Measurements from ENCODE around the gene MRPL23.

MRPL23 gene

DNA sequence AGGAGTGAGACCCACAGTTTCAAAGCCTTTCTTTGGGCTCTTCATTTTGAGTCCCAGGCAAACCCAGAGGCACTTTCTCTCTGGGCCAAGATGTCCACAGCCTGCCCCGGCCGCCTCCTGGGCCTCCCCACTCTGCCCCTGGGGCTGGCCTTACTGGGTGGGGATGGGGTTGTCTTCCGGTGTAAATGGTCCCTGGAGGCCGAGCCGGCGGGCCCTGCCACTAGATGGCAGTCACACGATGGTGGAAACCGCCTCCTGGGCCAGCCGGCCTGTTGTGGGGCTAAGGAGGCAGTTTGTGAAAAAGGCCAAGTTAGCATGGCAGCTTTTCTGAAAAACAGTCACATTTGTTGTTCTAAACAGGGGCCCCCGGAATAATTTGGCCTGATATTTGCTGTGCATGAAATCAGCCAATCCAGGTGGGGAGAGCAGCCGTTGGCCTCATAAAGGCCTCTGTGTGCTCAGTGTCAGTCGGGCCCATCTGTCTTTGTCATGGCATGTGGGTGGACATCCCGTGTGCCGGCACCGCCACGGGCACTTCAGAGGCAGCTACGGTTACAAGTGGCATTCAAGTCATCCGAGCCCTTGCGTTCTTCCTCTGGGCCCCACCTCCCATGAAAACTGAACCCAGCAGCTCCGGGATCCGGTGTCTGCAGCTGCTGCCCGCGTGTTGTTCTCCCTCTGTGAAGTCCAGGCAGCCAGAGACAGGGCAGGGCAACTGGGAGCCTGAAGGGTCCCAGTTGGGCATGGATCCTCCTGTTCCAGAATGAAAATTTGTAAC lies 6.5 kb downstream of the MRPL23 start:
- no peak for DNase-seq (ENCODE audit: low read depth)

DNA sequence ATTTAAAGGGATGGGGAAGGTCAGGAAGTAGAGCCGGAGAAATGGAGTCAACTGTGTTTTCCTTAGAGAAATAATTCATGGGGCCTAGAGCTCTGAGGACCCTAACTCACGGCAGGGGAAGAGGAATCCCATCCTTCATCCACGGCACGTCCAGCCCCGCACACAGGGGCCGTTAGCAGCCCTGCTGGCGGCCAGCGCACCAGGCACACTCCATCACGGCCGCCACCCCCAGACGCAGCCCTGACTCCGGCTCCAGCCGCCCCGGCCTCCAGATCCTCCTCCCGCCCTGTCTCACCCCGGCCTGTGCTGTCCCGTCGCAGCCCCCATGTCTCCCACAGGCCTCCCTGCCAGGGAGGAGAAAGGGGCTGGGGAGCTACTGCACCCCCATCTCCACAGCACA lies 11.2 kb downstream of the MRPL23 start:
- no peak for DNase-seq (ENCODE audit: low read depth)

DNA sequence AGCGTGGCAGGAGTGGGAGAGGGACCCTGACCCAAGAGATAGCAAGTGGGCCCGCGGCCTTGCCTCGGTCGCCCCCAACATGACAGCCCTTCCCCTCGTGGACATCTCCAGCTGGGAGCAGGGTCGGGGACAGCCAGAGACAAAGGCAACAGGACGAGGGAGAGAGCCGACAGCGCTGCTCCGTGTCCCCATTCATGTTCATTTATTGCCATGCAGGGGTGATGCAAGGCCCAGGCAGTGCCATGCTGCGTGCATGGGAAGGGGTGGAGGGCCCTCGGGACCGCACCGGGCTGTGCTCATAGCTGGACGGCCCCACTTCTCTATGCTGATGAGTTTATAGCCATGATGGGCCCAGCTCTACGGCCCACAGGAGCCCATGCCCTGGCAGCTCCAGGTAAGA lies 12.7 kb downstream of the MRPL23 start:
- no peak for DNase-seq (ENCODE audit: low read depth)

DNA sequence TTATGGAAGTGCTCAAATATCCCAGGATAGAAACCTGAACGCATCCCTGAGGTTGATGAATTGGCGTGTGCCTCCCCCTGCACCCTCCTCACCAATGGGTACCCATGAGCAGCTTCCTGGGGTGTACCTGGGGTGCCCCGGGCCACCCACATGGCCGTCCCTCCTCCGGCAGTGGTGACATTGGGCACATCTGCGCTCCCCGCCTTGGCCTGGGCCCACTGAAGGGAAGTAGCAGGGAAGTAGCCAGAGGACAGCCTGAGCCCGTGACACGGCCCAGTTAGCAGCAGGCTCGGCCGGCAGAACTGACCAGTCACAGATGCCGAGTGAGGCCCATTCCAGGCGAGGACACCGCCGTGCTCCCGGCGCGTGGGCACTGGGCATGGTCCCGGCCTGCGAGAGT lies 16.7 kb downstream of the MRPL23 start:
- no peak for DNase-seq (ENCODE audit: low read depth)

DNA sequence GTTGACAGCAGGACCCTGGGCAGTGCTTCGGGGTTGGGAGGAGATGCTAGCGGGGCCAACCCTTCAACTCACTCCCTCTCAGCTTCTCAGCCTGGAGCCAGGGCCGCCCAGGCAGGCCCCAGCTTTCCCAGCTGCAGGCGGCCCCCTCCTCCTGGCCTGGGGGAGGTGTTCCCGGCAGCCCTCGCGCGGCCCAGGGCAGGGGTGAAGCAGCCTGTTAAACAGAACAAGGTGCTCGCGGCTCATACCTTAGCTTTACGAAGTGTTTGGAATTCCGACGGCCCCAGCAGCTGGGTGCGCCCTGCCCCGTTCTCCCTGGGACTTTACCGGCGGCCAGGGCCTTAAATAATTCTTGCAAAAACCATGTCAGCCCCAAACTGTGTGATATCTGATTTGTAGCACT lies 17.2 kb downstream of the MRPL23 start:
- no peak for DNase-seq (ENCODE audit: low read depth)

DNA sequence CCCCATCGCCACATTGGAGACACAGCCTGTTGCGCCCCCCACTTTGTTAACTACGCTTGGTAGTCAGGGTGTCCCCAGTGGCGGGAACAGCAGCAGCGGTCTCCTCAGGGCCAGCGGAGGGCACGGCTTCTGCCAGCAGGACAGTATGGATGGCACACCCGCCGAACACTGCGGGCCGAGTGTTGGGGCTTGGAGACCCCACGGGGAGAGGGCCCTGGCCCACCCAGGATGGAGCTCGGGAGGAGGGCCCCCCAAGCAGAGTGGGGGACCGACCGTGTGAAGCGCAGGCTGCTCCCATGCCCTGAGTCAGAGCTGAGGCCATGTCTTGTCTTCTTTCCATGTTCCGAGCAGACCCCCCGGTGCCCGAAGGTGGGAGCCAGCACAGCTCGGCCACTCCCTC lies 17.8 kb downstream of the MRPL23 start:
- no peak for DNase-seq (ENCODE audit: low read depth)

DNA sequence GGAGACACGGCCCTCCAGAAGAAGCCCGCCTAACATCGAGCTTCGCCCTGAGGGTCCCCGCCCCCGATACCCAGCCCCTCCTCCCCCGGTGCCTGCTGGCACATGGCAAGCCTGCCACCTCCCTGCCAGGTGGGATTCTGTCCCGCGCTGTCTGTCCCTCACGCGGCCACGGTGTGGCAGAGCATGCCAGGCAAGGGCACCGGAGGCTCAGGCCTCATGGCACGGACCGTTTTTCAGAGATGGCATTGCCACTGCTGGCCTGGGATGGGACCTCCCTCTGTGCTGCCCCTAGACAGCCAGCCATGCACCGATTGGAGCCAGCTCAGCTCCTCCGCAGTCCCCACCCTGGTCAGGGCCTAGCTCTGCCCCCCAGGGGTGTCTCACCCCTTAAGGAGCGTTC lies 19.4 kb downstream of the MRPL23 start:
- DNase-seq (ENCODE audit: low read depth) = no peak

DNA sequence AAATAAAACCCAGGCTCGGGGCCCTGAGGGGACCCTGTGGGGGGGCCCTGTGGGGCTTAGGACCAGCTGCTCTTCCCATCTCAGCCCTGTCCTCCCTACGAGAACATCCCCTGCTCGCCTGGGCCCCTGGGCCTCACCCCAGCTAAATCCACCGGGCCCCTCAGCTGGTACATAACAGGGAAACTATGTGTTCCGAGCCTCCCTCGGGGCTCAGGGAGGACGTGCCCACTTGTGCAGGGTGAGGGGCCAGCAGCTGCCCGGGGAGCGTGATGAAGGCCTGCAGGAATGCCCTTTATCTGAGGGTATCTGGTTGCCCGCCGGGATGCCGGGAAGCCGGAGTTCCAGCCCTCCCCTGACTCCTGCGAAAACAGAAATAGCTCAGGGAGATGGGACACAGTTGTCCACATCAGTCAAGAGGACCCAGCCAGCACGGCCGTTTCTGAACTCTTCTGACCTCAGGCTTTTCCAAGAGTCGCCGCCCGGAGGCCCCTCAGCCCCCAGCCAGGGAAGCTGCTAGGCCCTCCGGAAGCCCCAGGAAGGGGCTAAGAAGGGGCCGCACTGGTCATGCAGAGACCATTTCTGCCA lies 20.6 kb downstream of the MRPL23 start:
- DNase-seq (ENCODE audit: low read depth) = no peak

DNA sequence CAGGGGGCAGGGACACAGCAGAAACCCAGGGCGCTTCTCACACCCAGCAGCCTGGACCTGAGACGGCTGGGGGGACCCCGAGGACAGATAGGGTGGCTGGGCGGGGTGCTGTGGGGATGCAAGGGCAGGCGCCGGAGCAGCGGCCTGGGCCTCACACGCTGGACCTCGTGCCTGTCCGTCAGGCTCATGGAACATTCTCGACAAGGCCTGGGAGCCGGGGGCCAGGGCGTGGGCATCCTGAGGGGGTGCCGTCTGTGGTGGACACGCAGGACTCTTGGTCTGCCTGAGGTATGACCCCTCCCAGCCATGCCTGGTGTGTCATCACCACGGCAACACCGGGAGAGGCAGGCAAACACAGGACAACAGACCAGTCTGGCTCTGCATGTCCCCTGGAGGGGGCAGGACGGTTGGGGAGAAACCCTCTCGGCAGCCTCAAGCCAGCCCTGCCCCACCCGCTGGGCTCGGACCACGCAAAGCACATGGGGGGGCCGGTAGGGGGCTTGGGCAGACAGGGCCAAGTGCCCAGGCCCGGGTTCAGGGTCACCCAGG lies 21.4 kb downstream of the MRPL23 start:
- DNase-seq (ENCODE audit: low read depth) = no peak

DNA sequence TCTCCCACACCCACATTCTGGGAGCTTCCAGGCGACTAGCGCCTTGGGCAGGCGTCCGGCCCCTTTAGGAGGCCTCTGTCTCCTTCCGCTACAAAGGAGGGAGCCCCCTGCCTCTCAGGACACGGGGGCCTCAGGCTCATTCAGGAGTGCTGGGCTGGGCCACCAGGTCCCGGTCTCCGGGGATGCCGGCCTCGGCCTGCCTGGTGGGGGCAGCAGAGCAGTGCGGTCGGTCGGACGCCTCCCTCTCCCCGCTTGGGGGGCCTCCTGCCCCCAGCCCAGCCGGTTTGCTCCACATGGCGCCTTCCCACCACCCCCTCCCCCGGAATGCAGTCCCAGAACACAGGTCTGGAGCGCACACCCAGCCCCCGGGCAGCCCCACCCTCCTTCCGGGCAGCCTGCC lies 21.9 kb downstream of the MRPL23 start:
- DNase-seq (ENCODE audit: low read depth) = no peak

DNA sequence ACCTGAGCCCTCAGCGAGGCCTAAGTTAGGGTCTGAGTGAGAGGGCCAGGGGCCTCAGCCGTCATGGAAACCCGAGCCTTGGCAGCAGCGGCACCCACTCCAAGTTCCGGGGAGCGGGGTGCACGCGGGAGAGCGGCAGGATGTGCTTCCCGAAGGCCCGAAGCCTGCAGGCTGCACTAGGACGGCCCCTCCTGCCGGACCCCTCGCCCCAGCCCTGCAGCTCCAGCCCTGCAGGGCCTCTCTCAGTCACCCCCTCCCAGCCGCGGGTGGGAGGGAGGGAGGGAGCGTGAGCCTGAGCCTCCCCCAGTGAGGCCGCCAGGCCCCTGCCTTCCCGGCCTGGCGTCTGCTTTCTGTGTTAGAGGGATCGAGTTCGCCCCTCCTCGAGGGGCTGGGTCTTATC lies 22.6 kb downstream of the MRPL23 start:
- no peak for DNase-seq (ENCODE audit: low read depth)

DNA sequence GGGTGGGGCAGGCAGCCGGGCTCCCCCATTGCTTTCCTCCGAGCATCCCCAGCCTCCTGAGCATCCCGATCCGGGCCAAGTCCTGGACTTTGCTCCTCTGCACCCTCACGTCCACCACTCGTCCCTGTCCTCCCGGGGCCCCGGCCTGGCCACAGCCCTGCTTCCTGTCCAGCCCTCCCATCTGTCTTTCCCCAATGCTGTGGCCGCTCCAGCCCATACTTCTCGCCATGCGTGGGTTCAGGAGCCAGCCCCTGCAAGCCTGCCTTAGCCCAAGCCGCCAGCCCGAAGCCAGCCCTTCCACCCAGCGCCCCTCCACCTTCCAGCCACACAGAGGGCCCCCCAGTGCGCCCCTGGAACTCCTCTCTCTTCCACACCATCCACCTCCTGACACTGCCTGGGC lies 23.8 kb downstream of the MRPL23 start:
- DNase-seq (ENCODE audit: low read depth) = no peak

DNA sequence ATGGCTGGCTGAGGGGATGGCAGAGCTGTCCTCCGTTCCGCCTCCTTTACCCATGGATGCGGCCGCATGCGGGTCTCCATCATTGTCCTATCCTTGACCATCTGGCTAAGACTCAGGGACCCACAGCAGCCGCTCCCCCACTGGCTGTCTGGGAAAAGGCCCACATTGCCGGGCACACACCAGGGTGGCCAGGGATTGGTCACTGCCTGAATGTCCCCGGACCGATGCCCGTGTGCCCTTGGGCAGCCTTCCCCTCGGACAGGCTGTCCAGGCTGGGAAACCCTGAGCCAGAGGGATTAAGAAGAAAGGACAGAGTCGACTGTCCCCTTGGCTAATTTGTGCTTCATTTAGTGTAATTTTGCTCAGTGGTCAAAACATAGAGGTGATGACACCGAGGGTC lies 28.1 kb downstream of the MRPL23 start:
- no peak for DNase-seq (ENCODE audit: low read depth)

DNA sequence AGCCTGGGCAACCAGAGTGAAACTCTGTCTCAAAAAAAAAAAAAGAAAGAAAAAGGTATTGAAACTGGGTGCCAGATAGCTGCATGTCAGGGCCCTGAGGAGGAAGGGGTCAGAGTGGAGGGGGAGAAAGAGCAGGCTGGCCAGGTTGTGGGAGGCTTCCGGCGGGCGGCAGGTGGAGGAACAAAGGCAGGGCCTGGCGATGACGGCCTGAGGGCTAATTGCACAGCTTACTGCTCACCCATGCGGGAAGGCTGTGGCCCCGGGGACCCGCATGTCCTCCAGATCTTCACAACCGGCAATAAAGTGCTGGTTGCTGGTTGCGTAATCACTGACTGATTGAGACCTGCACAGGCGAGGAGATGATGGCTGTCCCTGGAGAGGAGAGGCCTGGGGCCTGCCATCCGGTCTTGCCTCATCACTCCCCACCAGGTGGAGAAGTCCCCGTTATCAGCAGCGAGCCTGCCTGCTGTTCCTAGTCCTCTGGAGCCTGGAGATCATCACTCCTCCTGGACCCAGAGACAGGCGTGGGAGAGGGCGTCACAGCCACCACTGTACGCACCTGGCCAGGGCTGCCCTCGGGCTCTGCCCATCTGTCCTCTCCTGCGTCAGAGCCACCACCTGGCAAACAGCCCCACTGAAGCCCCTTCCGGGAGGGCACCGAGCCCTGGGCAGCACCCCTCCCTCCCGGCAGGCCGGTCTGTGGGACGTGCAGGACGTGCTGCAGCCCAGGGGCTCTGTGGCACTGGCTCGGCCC lies 31.8 kb downstream of the MRPL23 start:
- no peak for DNase-seq (ENCODE audit: low read depth)

DNA sequence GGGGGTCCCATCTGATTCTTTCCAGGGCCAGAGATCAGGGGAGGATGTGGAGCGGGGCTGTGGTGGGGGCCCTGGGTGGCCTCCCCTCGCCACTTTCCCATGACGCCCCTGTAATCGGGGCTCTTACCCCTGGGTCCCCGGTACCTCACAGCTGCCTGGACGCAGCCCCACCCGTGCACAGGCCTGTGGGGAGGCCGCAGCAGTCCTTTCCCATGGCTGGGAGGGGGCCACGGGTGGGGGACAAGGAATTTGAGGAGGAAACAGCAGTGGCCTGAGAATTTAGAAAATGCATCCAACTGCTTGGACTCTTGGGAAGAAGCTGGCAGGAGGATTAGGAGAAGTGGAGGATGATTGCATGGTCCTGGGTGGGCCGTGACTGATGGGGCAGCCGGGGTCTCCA lies 32.5 kb downstream of the MRPL23 start:
- no peak for DNase-seq (ENCODE audit: low read depth)

DNA sequence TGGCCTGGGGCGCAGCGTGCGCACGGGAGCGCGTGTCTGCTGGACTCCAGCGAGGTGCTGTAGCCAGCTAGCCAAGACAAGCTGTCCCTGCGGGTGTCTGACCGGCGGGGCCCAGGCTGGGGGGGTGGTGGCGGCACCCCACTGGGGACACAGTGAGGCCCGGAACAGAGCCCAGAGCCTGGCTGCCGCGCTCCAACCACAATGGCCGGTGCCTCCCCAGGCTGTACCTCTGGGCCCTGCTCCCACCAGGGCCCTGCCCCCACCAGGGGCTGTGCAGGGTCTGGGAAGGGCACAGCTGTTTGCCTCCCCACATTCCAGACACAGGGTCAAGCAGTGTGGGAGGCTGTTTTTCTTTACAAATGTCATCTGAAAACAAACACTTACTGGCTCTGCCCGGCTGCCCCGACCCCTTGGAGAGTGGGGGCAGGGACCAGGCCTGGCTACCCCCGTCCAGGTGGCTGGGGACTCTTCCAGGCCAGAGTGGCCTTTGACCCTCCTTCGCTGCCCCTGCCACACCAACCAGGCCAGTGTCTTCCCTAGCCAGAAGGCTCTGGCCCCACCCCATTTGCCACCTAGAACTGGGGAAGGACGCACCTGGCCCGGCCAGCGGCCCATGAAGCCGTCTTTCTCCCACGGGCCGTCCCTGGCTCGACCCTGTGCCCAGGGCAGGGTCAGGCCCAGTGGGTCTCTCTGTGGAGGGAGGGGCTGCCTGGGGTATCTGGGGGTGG lies 35.9 kb downstream of the MRPL23 start:
- DNase-seq (ENCODE audit: low read depth) = no peak

DNA sequence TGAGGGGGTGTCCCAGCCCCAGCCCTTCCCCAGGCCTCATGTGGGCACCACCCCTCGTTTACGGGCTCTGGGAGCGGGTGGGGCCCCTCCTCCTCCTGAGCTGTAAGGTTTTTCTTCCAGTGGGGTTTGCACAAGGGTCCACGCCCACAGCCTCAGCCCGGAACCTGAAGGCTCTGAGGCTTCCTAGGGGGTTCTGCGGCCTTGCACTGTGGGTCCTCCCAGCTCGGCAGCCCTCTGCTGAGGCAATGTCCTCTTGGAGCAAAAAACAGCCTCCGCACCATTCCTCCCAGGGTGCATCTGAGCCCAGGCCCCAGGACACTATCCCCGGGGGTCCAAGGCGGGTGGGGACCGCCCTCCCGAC lies 36.4 kb downstream of the MRPL23 start:
- no peak for DNase-seq (ENCODE audit: low read depth)

DNA sequence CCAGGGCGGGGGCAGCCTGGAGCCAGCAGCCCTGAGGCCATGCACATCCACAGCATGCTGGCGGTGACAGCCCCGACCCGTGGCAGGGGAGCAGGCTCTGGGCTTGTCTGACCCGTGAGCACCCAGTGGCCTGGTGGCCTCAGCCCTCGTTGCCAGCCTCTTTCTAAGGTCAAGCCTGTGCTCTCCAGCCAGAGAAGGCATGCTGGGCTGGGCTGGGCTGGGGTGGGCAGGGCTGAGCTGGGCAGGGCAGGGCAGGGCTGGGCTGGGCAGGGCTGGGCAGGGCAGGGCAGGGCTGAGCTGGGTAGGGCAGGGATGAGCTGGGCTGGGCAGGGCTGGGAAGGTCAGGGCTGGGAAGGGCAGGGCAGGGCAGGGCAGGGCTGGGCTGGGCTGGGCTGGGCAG lies 39.9 kb downstream of the MRPL23 start:
- no peak for DNase-seq (ENCODE audit: low read depth)

DNA sequence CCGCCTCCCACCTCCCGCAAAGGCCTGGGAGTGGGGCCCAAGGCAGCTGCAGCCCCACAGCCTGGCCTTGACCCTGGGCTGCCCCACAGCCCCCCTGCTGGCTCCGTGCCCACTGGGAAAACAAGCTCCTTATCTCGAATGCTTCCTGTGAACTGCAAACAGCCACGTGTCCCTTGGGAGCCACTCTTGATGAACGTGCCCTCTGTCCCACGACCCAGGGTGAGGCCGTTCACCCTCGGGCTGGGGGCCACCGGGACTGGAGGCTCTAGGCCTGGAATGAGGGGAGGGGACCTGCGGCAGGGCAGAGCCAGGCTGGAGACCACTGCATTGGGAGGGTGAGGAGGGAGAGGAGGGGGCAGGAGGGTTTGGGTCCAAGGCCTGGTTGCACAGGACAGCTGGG lies 41.0 kb downstream of the MRPL23 start:
- no peak for DNase-seq (ENCODE audit: low read depth)

DNA sequence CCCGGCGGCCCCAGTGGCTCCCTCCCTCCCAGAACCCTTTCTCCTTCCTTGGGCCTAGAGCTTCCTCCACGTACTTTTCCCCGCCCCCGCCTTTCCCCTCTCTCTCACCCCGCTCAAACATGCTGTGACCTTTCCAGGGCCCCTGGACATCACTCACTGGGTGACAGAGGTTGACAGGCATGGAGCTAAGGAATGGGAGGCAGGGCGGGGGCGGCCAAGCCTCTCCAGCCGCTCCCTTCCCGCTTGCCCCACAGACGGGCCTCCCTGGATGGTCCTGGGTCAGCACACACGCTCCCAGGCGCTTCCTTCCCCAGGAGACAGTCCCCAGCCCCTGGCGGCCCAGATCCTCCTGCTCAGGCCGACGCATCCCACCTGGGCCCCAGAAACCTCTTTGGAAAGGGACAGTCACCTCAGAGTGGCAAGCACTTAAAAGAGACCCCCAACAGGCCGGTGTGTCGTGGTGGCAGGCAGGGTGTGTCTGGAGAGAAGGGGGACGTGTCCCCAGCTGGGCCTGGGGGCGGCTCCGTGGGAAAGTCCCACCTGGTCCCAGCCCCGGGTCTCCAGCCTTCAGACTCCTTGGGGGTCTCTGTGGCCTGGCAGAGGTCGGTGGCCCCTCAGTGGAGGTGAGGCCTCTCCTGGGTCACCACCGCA lies 41.7 kb downstream of the MRPL23 start:
- no peak for DNase-seq (ENCODE audit: low read depth)

DNA sequence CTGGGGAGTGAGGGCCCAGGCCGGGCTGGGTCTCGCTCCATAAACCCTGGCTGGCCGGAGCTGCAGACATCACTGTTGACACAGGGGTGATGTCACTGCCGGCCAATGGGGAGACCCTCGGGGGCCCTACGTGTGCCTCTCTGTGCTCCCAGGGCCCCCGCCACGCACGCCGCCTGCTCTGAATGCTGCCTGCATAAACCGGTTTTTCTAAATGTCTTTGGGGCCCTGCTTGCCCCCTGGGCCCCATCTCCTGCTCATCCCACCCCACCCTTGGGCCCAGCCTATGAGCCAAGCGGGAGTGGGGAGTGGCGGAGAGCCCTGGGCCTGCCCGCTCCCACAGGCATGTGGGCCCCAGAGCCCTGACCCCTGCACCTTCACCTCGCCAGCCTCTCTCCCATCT lies 42.8 kb downstream of the MRPL23 start:
- DNase-seq (ENCODE audit: low read depth) = no peak

Data from ELR (cell line).